H9 (cell line): Measurements from ENCODE around the gene KTN1. TPM values are rescaled to one million over a fixed set of nuclear protein-coding genes. Genes with fewer than 3 reads are reported as not detected.

Source experiments
- DNase-seq: peaks from one replicate; pipeline ENCODE4 v3.0.0-alpha.2; 2017
- H2AFZ ChIP-seq: one replicate; pipeline ENCODE4 v1.6.1; 2013; ENCODE audit warnings: mild to moderate bottlenecking, low read length, control low read depth, moderate library complexity
- H2AK5ac ChIP-seq: 2 replicates; pipeline ENCODE4 v1.6.1; 2013; ENCODE audit warnings: low read length, control low read depth, mixed read lengths; ENCODE audit not compliant: insufficient read length
- H2BK120ac ChIP-seq: one replicate; pipeline ENCODE4 v1.6.1; 2013; ENCODE audit warnings: low read depth, mild to moderate bottlenecking, low read length, control low read depth, inconsistent platforms; ENCODE audit not compliant: poor library complexity, severe bottlenecking
- H2BK12ac ChIP-seq: 2 replicates; pipeline ENCODE4 v1.6.1; 2013; ENCODE audit warnings: low read length, control low read depth, mixed read lengths, low read depth; ENCODE audit not compliant: insufficient read length
- H2BK15ac ChIP-seq: 2 replicates; pipeline ENCODE4 v1.6.1; 2013; ENCODE audit warnings: low read depth, low read length, control low read depth
- H2BK20ac ChIP-seq: one replicate; pipeline ENCODE4 v1.6.1; 2013; ENCODE audit warnings: low read depth, mild to moderate bottlenecking, low read length, control low read depth, inconsistent platforms; ENCODE audit not compliant: poor library complexity, severe bottlenecking
- H2BK5ac ChIP-seq: 2 replicates; pipeline ENCODE4 v1.6.1; 2013; ENCODE audit warnings: low read length, control low read depth, mixed read lengths; ENCODE audit not compliant: insufficient read length
- H3K14ac ChIP-seq: 2 replicates; pipeline ENCODE4 v1.6.1; 2013; ENCODE audit warnings: low read length, control low read depth; ENCODE audit not compliant: insufficient read depth
- H3K18ac ChIP-seq: 2 replicates; pipeline ENCODE4 v1.6.1; 2013; ENCODE audit warnings: low read depth, mild to moderate bottlenecking, mixed read lengths, low read length, control low read depth; ENCODE audit not compliant: insufficient read length
- H3K23ac ChIP-seq: 2 replicates; pipeline ENCODE4 v1.6.1; 2013; ENCODE audit warnings: low read length, control low read depth, mixed read lengths, low read depth; ENCODE audit not compliant: insufficient read length
- H3K23me2 ChIP-seq: 2 replicates; pipeline ENCODE4 v1.6.1; 2013; ENCODE audit warnings: low read depth, mild to moderate bottlenecking, mixed read lengths, low read length, control low read depth; ENCODE audit not compliant: insufficient read length, poor library complexity, severe bottlenecking
- H3K27ac ChIP-seq: 2 replicates; pipeline ENCODE4 v1.5.1; 2013; ENCODE audit warnings: low read length, control low read depth, mixed read lengths, low read depth; ENCODE audit not compliant: insufficient read length
- H3K27me3 ChIP-seq: 2 replicates; pipeline ENCODE4 v1.6.1; 2013; ENCODE audit warnings: low read length, control low read depth, inconsistent platforms; ENCODE audit not compliant: insufficient read depth
- H3K4ac ChIP-seq: 2 replicates; pipeline ENCODE4 v1.6.1; 2013; ENCODE audit warnings: low read depth, mild to moderate bottlenecking, control low read depth, inconsistent platforms, low read length, moderate library complexity
- H3K4me1 ChIP-seq: 2 replicates; pipeline ENCODE4 v1.6.1; 2013; ENCODE audit warnings: low read length, control low read depth, inconsistent platforms; ENCODE audit not compliant: insufficient read depth
- H3K4me2 ChIP-seq: 2 replicates; pipeline ENCODE4 v1.6.1; 2013; ENCODE audit warnings: low read length, control low read depth, mixed read lengths; ENCODE audit not compliant: insufficient read length, insufficient read depth
- H3K56ac ChIP-seq: 2 replicates; pipeline ENCODE4 v1.6.1; 2013; ENCODE audit warnings: low read depth, mild to moderate bottlenecking, mixed read lengths, low read length, control low read depth; ENCODE audit not compliant: insufficient read length
- H3K79me1 ChIP-seq: 2 replicates; pipeline ENCODE4 v1.6.1; 2013; ENCODE audit warnings: low read depth, mild to moderate bottlenecking, moderate library complexity, low read length, control low read depth, inconsistent platforms; ENCODE audit not compliant: insufficient read depth, poor library complexity, severe bottlenecking
- H3K79me2 ChIP-seq: 2 replicates; pipeline ENCODE4 v1.6.1; 2013; ENCODE audit warnings: low read length, control low read depth, inconsistent platforms; ENCODE audit not compliant: insufficient read depth
- H3K9ac ChIP-seq: 2 replicates; pipeline ENCODE4 v1.6.1; 2013; ENCODE audit warnings: low read length, control low read depth, mixed read lengths; ENCODE audit not compliant: insufficient read length; ENCODE audit errors: extremely low read depth
- H3K9me3 ChIP-seq: one replicate; pipeline ENCODE4 v1.6.1; 2013; ENCODE audit warnings: low read depth, low read length, inconsistent platforms; ENCODE audit not compliant: control insufficient read depth
- H3T11ph ChIP-seq: one replicate; pipeline ENCODE4 v1.6.1; 2013; ENCODE audit warnings: mild to moderate bottlenecking, low read length, control low read depth, inconsistent platforms
- H4K20me1 ChIP-seq: one replicate; pipeline ENCODE4 v1.6.1; 2013; ENCODE audit not compliant: control insufficient read depth, insufficient read length, insufficient read depth
- H4K5ac ChIP-seq: 2 replicates; pipeline ENCODE4 v1.6.1; 2013; ENCODE audit warnings: low read depth, mild to moderate bottlenecking, mixed read lengths, low read length, control low read depth; ENCODE audit not compliant: insufficient read length
- H4K8ac ChIP-seq: replicated peaks from 2 replicates; pipeline ENCODE4 v1.6.1; 2013; ENCODE audit warnings: low read length, control low read depth, mixed read lengths, low read depth; ENCODE audit not compliant: insufficient read length
- H4K91ac ChIP-seq: 2 replicates; pipeline ENCODE4 v1.6.1; 2013; ENCODE audit warnings: low read depth, mild to moderate bottlenecking, moderate library complexity, mixed read lengths, low read length, control low read depth; ENCODE audit not compliant: insufficient read length
- H3K27ac Mint-ChIP-seq, 3 experiments: 2 replicates in 2 of 3; 3 replicates in 1 of 3; pipeline ENCODE4 v1.8.0; 2020 to 2021; ENCODE audit warnings: mixed read lengths in 3 of 3, mild to moderate bottlenecking in 1 of 3, moderate library complexity in 1 of 3
- H3K27me3 Mint-ChIP-seq: 2 replicates; pipeline ENCODE4 v1.8.0; 2021; ENCODE audit warnings: low read depth, mild to moderate bottlenecking, moderate library complexity, mixed read lengths
- H3K36me3 Mint-ChIP-seq, 3 experiments: 2 replicates in 2 of 3; 3 replicates in 1 of 3; pipeline ENCODE4 v1.8.0; 2020 to 2021; ENCODE audit warnings: low read depth in 3 of 3, mixed read lengths in 3 of 3; ENCODE audit not compliant: insufficient read depth in 1 of 3
- H3K4me1 Mint-ChIP-seq, 2 experiments: 2 replicates each; pipeline ENCODE4 v1.8.0; 2020; ENCODE audit warnings: mixed read lengths in 2 of 2
- H3K4me3 Mint-ChIP-seq, 2 experiments: 2 replicates in 1 of 2; 3 replicates in 1 of 2; pipeline ENCODE4 v1.8.0; 2020 to 2021; ENCODE audit warnings: mild to moderate bottlenecking in 2 of 2, mixed read lengths in 2 of 2, moderate library complexity in 1 of 2
- H3K9me3 Mint-ChIP-seq, 2 experiments: 2 replicates in 1 of 2; 3 replicates in 1 of 2; pipeline ENCODE4 v1.8.0; 2020; ENCODE audit warnings: mild to moderate bottlenecking in 2 of 2, mixed read lengths in 2 of 2, moderate library complexity in 1 of 2
- total RNA-seq: library from RNA; stranded (reverse); gene quantifications from 2 replicates; pipeline ENCODE4 v1.2.1, GENCODE V29; 2021
- TF ChIP-seq, protein P1 (sequence below): fragments of 200-600 bp; sonication (generic); conservative IDR thresholded peaks from 3 replicates; pipeline ENCODE4 v1.8.0; 2021; ENCODE audit warnings: antibody characterized with exemption, mild to moderate bottlenecking

KTN1 gene
- total RNA-seq, 1 experiment from 2014 or later = 128 TPM

DNA sequence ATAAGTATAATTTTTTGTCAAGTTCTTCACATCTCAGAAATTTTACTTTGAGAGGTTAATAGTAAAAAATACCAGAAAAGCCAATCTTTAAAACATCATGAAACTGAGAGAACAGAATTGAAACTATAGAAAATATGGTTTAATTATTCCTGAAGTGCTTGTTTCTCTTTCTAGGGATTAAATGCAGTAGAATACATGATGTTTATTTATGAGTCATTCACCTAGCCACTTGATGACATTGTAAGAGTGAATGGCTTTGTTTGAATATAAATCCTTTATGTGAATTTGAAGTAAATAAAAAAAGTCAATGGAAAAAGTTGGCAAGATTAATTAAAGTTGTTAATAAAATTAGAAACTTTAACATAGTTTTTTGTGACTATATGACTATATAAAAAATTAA lies 48.4 kb downstream of the KTN1 start:
- Mint-ChIP-seq H3K36me3 (peaks cover 20 to 65% (median 57%) of the 10 kb centered on the region in 3 experiments), H3K4me3 (no peak overlapping the region), H3K27me3 (no peaks in the 10 kb centered on the region), H3K9me3 (no peaks in the 10 kb centered on the region), H3K27ac (no peak overlapping the region), H3K4me1 (peaks cover 8 to 11% of the 10 kb centered on the region in 2 experiments)
- H3K14ac ChIP-seq = no peak overlapping the region
- no peak overlapping the region for H3T11ph ChIP-seq
- H3K23ac ChIP-seq = no peak overlapping the region
- no peaks in the 10 kb centered on the region for H3K23me2 ChIP-seq
- no peak overlapping the region for H2AK5ac ChIP-seq
- no peaks in the 10 kb centered on the region for H4K20me1 ChIP-seq
- H2AFZ ChIP-seq = no peak overlapping the region
- no peaks in the 10 kb centered on the region for H3K27me3 ChIP-seq
- no peak overlapping the region for H3K4me2 ChIP-seq
- DNase-seq = no peak
- H3K79me1 ChIP-seq = no peaks in the 10 kb centered on the region
- H3K9ac ChIP-seq = no peak overlapping the region
- no peak overlapping the region for H2BK120ac ChIP-seq
- no peak overlapping the region for H2BK12ac ChIP-seq
- H3K9me3 ChIP-seq = no peaks in the 10 kb centered on the region
- no peak overlapping the region for H4K8ac ChIP-seq
- no peaks in the 10 kb centered on the region for H3K4me1 ChIP-seq
- no peak overlapping the region for H3K4ac ChIP-seq
- H3K79me2 ChIP-seq = no peaks in the 10 kb centered on the region
- no peak overlapping the region for H3K27ac ChIP-seq
- no peak overlapping the region for H3K56ac ChIP-seq
- H2BK15ac ChIP-seq = no peak overlapping the region
- no peak overlapping the region for H4K91ac ChIP-seq
- no peak overlapping the region for H2BK5ac ChIP-seq
- H3K18ac ChIP-seq = no peak overlapping the region
- H2BK20ac ChIP-seq = no peak overlapping the region
- no peak overlapping the region for H4K5ac ChIP-seq
- TF ChIP-seq, protein P1, sequence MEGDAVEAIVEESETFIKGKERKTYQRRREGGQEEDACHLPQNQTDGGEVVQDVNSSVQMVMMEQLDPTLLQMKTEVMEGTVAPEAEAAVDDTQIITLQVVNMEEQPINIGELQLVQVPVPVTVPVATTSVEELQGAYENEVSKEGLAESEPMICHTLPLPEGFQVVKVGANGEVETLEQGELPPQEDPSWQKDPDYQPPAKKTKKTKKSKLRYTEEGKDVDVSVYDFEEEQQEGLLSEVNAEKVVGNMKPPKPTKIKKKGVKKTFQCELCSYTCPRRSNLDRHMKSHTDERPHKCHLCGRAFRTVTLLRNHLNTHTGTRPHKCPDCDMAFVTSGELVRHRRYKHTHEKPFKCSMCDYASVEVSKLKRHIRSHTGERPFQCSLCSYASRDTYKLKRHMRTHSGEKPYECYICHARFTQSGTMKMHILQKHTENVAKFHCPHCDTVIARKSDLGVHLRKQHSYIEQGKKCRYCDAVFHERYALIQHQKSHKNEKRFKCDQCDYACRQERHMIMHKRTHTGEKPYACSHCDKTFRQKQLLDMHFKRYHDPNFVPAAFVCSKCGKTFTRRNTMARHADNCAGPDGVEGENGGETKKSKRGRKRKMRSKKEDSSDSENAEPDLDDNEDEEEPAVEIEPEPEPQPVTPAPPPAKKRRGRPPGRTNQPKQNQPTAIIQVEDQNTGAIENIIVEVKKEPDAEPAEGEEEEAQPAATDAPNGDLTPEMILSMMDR = no peak
